ENCODE measurements around the gene TAB2. TPM values are rescaled to one million over a fixed set of nuclear protein-coding genes. Genes with fewer than 3 reads are reported as not detected.

The TAB2 gene
- total and polyA plus RNA-seq, 2 experiments from 2014 or later, result 19.8 to 59.2 TPM

- TF ChIP-seq REST (IDR thresholded peaks at IDR 0.05; ENCODE audit: unreplicated experiment), result no peak
These were observed 13.7 kb downstream of the TAB2 start (continued) for GRCh38 chr6:149331043-149331807.

GRCh38 chr6:149331871-149332270, 14.4 kb downstream of the TAB2 start:
- Mint-ChIP-seq H3K4me1 (peaks cover 78% of the 10 kb centered on the region), H3K9me3 (no peaks in the 10 kb centered on the region), H3K4me3 (no peak overlapping the region), H3K27ac (peak overlapping the region; percentile 30), H3K36me3 (ENCODE audit: low read depth) (no peaks in the 10 kb centered on the region), H3K27me3 (ENCODE audit: insufficient read depth, low read depth, poor library complexity) (no peaks in the 10 kb centered on the region)
- ATAC-seq (no peak), DNase-seq (ENCODE audit: low spot score) (no peak)
- H3K4me1 ChIP-seq (ENCODE audit: insufficient read depth), result peaks cover 85% of the 10 kb centered on the region
- H3K27me3 ChIP-seq (ENCODE audit: insufficient read depth), result no peaks in the 10 kb centered on the region
- peak overlapping the region; percentile 15; the same call in 1 of the 2 replicates for H3K4me2 ChIP-seq
- no peak overlapping the region for H3K4me3 ChIP-seq
- H4K20me1 ChIP-seq (replicated peaks; ENCODE audit: insufficient read depth), result peaks cover 34% of the 10 kb centered on the region; the same call in 1 of the 2 replicates
- H3K36me3 ChIP-seq (ENCODE audit: insufficient read depth), result no peaks in the 10 kb centered on the region
- no peak overlapping the region for H2AFZ ChIP-seq
- no peaks in the 10 kb centered on the region for H3K9me2 ChIP-seq (ENCODE audit: insufficient read depth)
- peaks cover 100% of the 10 kb centered on the region for H3K79me2 ChIP-seq (replicated peaks; ENCODE audit: insufficient read depth)
- no peaks in the 10 kb centered on the region for H3F3A ChIP-seq (replicated peaks; ENCODE audit: low read depth)
- H3K27ac ChIP-seq (ENCODE audit: low read depth), result no peak overlapping the region
- TF ChIP-seq ZNF331 (CRISPR knock-in tag; IDR thresholded peaks at IDR 0.05; ENCODE audit: low read depth) (no peak), STAT1 (IDR thresholded peaks at IDR 0.05; ENCODE audit: unreplicated experiment) (no peak), EZH2phosphoT487 (IDR thresholded peaks at IDR 0.05; ENCODE audit: unreplicated experiment) (no peak), CREB1 (CRISPR knock-in tag; IDR thresholded peaks at IDR 0.05; ENCODE audit: low read depth) (no peak), EZH2 (IDR thresholded peaks at IDR 0.05; ENCODE audit: low read depth, unreplicated experiment) (no peak), JUNB (IDR thresholded peaks at IDR 0.05; ENCODE audit: unreplicated experiment) (no peak), REST (IDR thresholded peaks at IDR 0.05; ENCODE audit: unreplicated experiment) (no peak)
- TF ChIP-seq, protein P1, sequence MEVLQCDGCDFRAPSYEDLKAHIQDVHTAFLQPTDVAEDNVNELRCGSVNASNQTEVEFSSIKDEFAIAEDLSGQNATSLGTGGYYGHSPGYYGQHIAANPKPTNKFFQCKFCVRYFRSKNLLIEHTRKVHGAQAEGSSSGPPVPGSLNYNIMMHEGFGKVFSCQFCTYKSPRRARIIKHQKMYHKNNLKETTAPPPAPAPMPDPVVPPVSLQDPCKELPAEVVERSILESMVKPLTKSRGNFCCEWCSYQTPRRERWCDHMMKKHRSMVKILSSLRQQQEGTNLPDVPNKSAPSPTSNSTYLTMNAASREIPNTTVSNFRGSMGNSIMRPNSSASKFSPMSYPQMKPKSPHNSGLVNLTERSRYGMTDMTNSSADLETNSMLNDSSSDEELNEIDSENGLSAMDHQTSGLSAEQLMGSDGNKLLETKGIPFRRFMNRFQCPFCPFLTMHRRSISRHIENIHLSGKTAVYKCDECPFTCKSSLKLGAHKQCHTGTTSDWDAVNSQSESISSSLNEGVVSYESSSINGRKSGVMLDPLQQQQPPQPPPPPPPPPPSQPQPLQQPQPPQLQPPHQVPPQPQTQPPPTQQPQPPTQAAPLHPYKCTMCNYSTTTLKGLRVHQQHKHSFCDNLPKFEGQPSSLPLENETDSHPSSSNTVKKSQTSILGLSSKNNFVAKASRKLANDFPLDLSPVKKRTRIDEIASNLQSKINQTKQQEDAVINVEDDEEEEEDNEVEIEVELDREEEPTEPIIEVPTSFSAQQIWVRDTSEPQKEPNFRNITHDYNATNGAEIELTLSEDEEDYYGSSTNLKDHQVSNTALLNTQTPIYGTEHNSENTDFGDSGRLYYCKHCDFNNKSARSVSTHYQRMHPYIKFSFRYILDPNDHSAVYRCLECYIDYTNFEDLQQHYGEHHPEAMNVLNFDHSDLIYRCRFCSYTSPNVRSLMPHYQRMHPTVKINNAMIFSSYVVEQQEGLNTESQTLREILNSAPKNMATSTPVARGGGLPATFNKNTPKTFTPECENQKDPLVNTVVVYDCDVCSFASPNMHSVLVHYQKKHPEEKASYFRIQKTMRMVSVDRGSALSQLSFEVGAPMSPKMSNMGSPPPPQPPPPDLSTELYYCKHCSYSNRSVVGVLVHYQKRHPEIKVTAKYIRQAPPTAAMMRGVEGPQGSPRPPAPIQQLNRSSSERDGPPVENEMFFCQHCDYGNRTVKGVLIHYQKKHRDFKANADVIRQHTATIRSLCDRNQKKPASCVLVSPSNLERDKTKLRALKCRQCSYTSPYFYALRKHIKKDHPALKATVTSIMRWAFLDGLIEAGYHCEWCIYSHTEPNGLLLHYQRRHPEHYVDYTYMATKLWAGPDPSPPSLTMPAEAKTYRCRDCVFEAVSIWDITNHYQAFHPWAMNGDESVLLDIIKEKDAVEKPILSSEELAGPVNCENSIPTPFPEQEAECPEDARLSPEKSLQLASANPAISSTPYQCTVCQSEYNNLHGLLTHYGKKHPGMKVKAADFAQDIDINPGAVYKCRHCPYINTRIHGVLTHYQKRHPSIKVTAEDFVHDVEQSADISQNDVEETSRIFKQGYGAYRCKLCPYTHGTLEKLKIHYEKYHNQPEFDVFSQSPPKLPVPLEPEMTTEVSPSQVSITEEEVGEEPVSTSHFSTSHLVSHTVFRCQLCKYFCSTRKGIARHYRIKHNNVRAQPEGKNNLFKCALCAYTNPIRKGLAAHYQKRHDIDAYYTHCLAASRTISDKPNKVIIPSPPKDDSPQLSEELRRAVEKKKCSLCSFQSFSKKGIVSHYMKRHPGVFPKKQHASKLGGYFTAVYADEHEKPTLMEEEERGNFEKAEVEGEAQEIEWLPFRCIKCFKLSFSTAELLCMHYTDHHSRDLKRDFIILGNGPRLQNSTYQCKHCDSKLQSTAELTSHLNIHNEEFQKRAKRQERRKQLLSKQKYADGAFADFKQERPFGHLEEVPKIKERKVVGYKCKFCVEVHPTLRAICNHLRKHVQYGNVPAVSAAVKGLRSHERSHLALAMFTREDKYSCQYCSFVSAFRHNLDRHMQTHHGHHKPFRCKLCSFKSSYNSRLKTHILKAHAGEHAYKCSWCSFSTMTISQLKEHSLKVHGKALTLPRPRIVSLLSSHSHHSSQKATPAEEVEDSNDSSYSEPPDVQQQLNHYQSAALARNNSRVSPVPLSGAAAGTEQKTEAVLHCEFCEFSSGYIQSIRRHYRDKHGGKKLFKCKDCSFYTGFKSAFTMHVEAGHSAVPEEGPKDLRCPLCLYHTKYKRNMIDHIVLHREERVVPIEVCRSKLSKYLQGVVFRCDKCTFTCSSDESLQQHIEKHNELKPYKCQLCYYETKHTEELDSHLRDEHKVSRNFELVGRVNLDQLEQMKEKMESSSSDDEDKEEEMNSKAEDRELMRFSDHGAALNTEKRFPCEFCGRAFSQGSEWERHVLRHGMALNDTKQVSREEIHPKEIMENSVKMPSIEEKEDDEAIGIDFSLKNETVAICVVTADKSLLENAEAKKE (CRISPR knock-in tag; IDR thresholded peaks at IDR 0.05), result no peak
- TF ChIP-seq, protein P2, sequence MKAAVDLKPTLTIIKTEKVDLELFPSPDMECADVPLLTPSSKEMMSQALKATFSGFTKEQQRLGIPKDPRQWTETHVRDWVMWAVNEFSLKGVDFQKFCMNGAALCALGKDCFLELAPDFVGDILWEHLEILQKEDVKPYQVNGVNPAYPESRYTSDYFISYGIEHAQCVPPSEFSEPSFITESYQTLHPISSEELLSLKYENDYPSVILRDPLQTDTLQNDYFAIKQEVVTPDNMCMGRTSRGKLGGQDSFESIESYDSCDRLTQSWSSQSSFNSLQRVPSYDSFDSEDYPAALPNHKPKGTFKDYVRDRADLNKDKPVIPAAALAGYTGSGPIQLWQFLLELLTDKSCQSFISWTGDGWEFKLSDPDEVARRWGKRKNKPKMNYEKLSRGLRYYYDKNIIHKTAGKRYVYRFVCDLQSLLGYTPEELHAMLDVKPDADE (IDR thresholded peaks at IDR 0.05), result no peak
